Stimulated activated CD4-positive, alpha-beta T cell treated with anti-CD3 and anti-CD28 coated beads, TNF-alpha, amount 100 ng/mL, for 1 hour (primary cell): Measurements from ENCODE around the gene PER1.
"Not testable (repeated sequence)": the region's sequence is repeated elsewhere in the genome, so short reads cannot be mapped to it uniquely, and the experiment has no call there.

Source experiments
- DNase-seq, 3 donors: peaks; one replicate each; pipeline ENCODE4 v3.0.0-alpha.2; 2020; ENCODE audit warnings: low read depth in 3 of 3, low spot score in 1 of 3

Gene PER1

GRCh38 chr17:8152112-8152775 is at the start of gene PER1:
Gene PER1 (minus strand): TSS chr17:8152404. CDS start chr17:8150706, 1,698 bp downstream.
- peak; percentile 64 to 76 (median 69) for DNase-seq

GRCh38 chr17:8192070-8192815 is 40.0 kb upstream of the PER1 start:
- DNase-seq = no peak

GRCh38 chr17:8190506-8190905 is 38.3 kb upstream of the PER1 start:
- no peak for DNase-seq

GRCh38 chr17:8189711-8190477 is 37.7 kb upstream of the PER1 start, which contains the start of gene BORCS6:
Gene BORCS6 (minus strand): TSS chr17:8190180. CDS start chr17:8190140, 40 bp downstream.
- peak; percentile 74 to 90 (median 88) for DNase-seq

- DNase-seq = no peak
Observed at GRCh38 chr17:8189041-8189710, 37.0 kb upstream of the PER1 start.

GRCh38 chr17:8188263-8188839 is 36.1 kb upstream of the PER1 start:
- DNase-seq = no peak

- DNase-seq = peak; percentile 58 to 92 (median 87)
Observed at GRCh38 chr17:8187517-8188262, 35.5 kb upstream of the PER1 start.

- peak; percentile 84 to 96 (median 90) for DNase-seq
Observed at GRCh38 chr17:8186787-8187516, 34.7 kb upstream of the PER1 start.

GRCh38 chr17:8186446-8186786 is 34.2 kb upstream of the PER1 start:
- no peak for DNase-seq

- DNase-seq = peak; percentile 71 to 98 (median 90)
Observed at GRCh38 chr17:8185582-8186445, 33.6 kb upstream of the PER1 start.

- DNase-seq = no peak
Observed at GRCh38 chr17:8176998-8177731, 25.0 kb upstream of the PER1 start.

- DNase-seq = peak; percentile 67 to 72 (median 69)
Observed at GRCh38 chr17:8176197-8176940, 24.2 kb upstream of the PER1 start, which contains the start of gene TMEM107. Gene TMEM107 (minus strand): TSS chr17:8176380. CDS start chr17:8176286, 94 bp downstream.

GRCh38 chr17:8175795-8176196 is 23.6 kb upstream of the PER1 start:
- no peak for DNase-seq

- no peak for DNase-seq
Observed at GRCh38 chr17:8173871-8174322, 21.7 kb upstream of the PER1 start.

GRCh38 chr17:8173056-8173870 is 21.1 kb upstream of the PER1 start:
- DNase-seq = peak in 2 of 3 donors; percentile 53 to 55

GRCh38 chr17:8170186-8170585 is 18.0 kb upstream of the PER1 start:
- DNase-seq = not testable (repeated sequence)
